SK-N-SH treated with all-trans-retinoic acid at 6 μM for 48 hours (cell line): ENCODE results near the gene BCAR3.

Experiments used
- ATAC-seq: fragments of 200-7000 bp; cut with Tn5 transposase; 3 replicates; pipeline ENCODE4 v1.9.1; 2020; ENCODE audit warnings: mild to moderate bottlenecking, moderate library complexity
- ARNTL ChIP-seq: fragments of 450-650 bp; formaldehyde crosslinking; IDR thresholded peaks from 2 replicates; pipeline ENCODE4 v1.5.0; 2020; ENCODE audit warnings: low read depth, mild to moderate bottlenecking, moderate library complexity, borderline replicate concordance
- BACH2 ChIP-seq: fragments of 250-450 bp; sonication (Bioruptor Pico); IDR thresholded peaks from 2 replicates; pipeline ENCODE4 v1.9.0; 2021; ENCODE audit warnings: mild to moderate bottlenecking, borderline replicate concordance
- CREB5 ChIP-seq: fragments of 250-450 bp; sonication (Bioruptor Pico); IDR thresholded peaks from 2 replicates; pipeline ENCODE4 v1.5.1; 2020; ENCODE audit warnings: low read depth, mild to moderate bottlenecking, moderate library complexity
- CSDC2 ChIP-seq: fragments of 250-450 bp; sonication (Bioruptor Pico); IDR thresholded peaks from 2 replicates; pipeline ENCODE4 v1.5.0; 2020; ENCODE audit warnings: mild to moderate bottlenecking, moderate library complexity
- CSRNP3 ChIP-seq: fragments of 250-450 bp; sonication (Bioruptor Pico); IDR thresholded peaks from 2 replicates; pipeline ENCODE4 v1.5.1; 2021; ENCODE audit warnings: mild to moderate bottlenecking, moderate library complexity
- ESRRG ChIP-seq: fragments of 250-450 bp; sonication (Bioruptor Pico); IDR thresholded peaks from 2 replicates; pipeline ENCODE4 v1.6.1; 2021; ENCODE audit warnings: mild to moderate bottlenecking
- GLIS3 ChIP-seq: fragments of 250-450 bp; sonication (Bioruptor Pico); IDR thresholded peaks from 2 replicates; pipeline ENCODE4 v1.5.0; 2020; ENCODE audit warnings: mild to moderate bottlenecking, moderate library complexity
- ISL1 ChIP-seq: fragments of 250-450 bp; sonication (Bioruptor Pico); IDR thresholded peaks from 2 replicates; pipeline ENCODE4 v2.1.2; 2022; ENCODE audit warnings: mild to moderate bottlenecking, moderate library complexity
- OSR1 ChIP-seq: fragments of 250-450 bp; sonication (Bioruptor Pico); IDR thresholded peaks from 2 replicates; pipeline ENCODE4 v1.8.0; 2022; ENCODE audit warnings: moderate library complexity, mild to moderate bottlenecking, inconsistent platforms
- PATZ1 ChIP-seq: fragments of 250-450 bp; sonication (Bioruptor Pico); IDR thresholded peaks from 2 replicates; pipeline ENCODE4 v1.8.0; 2020; ENCODE audit warnings: mild to moderate bottlenecking, moderate library complexity, borderline replicate concordance
- POU6F1 ChIP-seq: fragments of 250-450 bp; sonication (Bioruptor Pico); IDR thresholded peaks from 2 replicates; pipeline ENCODE4 v1.8.0; 2021; ENCODE audit warnings: low read depth, mild to moderate bottlenecking, moderate library complexity, borderline replicate concordance
- RARB ChIP-seq: fragments of 250-450 bp; sonication (Bioruptor Pico); IDR thresholded peaks from 2 replicates; pipeline ENCODE4 v1.8.0; 2021; ENCODE audit warnings: mild to moderate bottlenecking, moderate library complexity
- SNAI2 ChIP-seq: fragments of 250-450 bp; sonication (Bioruptor Pico); IDR thresholded peaks from 2 replicates; pipeline ENCODE4 v1.5.0; 2020; ENCODE audit warnings: mild to moderate bottlenecking, moderate library complexity
- TCF4 ChIP-seq: fragments of 250-450 bp; sonication (Bioruptor Pico); IDR thresholded peaks from 2 replicates; pipeline ENCODE4 v1.8.0; 2021; ENCODE audit warnings: mild to moderate bottlenecking, moderate library complexity, borderline replicate concordance
- TOX ChIP-seq: fragments of 250-450 bp; sonication (Bioruptor Pico); IDR thresholded peaks from 2 replicates; pipeline ENCODE4 v1.8.0; 2021; ENCODE audit warnings: mild to moderate bottlenecking, moderate library complexity, borderline replicate concordance
- ZC3H10 ChIP-seq: fragments of 250-450 bp; sonication (Bioruptor Pico); IDR thresholded peaks from 2 replicates; pipeline ENCODE4 v1.5.1; 2021; ENCODE audit warnings: mild to moderate bottlenecking, moderate library complexity
- ZFP3 ChIP-seq: fragments of 250-450 bp; sonication (Bioruptor Pico); IDR thresholded peaks from 2 replicates; pipeline ENCODE4 v1.5.0; 2020; ENCODE audit warnings: mild to moderate bottlenecking, moderate library complexity
- ZFP30 ChIP-seq: fragments of 450-650 bp; formaldehyde crosslinking; IDR thresholded peaks from 2 replicates; pipeline ENCODE4 v1.5.0; 2022; ENCODE audit warnings: mild to moderate bottlenecking, moderate library complexity
- ZNF70 ChIP-seq: fragments of 450-650 bp; formaldehyde crosslinking; IDR thresholded peaks from 2 replicates; pipeline ENCODE4 v1.5.0; 2020; ENCODE audit warnings: mild to moderate bottlenecking, moderate library complexity
- ZNF8 ChIP-seq: fragments of 450-650 bp; formaldehyde crosslinking; IDR thresholded peaks from 2 replicates; pipeline ENCODE4 v1.5.0; 2020; ENCODE audit warnings: mild to moderate bottlenecking, moderate library complexity

The BCAR3 gene

GRCh38 chr1:93716941-93717368, 35.3 kb upstream of the BCAR3 start:
- ATAC-seq: no peak
- TF ChIP-seq SNAI2 (CRISPR knock-in tag) (no peak), ZC3H10 (CRISPR knock-in tag) (no peak), PATZ1 (CRISPR knock-in tag) (no peak), CREB5 (CRISPR knock-in tag) (no peak), ISL1 (CRISPR knock-in tag) (no peak), CSDC2 (no peak), ARNTL (CRISPR knock-in tag) (no peak), ZNF70 (CRISPR knock-in tag) (no peak), RARB (no peak), OSR1 (CRISPR knock-in tag) (no peak), POU6F1 (CRISPR knock-in tag) (no peak), GLIS3 (CRISPR knock-in tag) (no peak), CSRNP3 (no peak), ESRRG (no peak), BACH2 (CRISPR knock-in tag) (no peak), ZFP30 (CRISPR knock-in tag) (no peak), TCF4 (CRISPR knock-in tag) (no peak), TOX (CRISPR knock-in tag) (no peak)
- TF ChIP-seq, all 23 proteins: peak for 0

GRCh38 chr1:93716163-93716562, 34.5 kb upstream of the BCAR3 start:
- no peak for ATAC-seq
- TF ChIP-seq TCF4 (CRISPR knock-in tag) (no peak), GLIS3 (CRISPR knock-in tag) (no peak), SNAI2 (CRISPR knock-in tag) (no peak), TOX (CRISPR knock-in tag) (no peak), ZNF70 (CRISPR knock-in tag) (no peak), CSDC2 (no peak), ZNF8 (CRISPR knock-in tag) (no peak), ZFP3 (CRISPR knock-in tag) (no peak), ZFP30 (CRISPR knock-in tag) (no peak), ZC3H10 (CRISPR knock-in tag) (no peak)

GRCh38 chr1:93715529-93716126, 34.0 kb upstream of the BCAR3 start:
- peak; percentile 88 for ATAC-seq
- TF ChIP-seq POU6F1 (CRISPR knock-in tag): no peak
- TF ChIP-seq ISL1 (CRISPR knock-in tag): 0 out of 2 replicates have a peak, but pooled peaks have one; percentile 20
- no peak for TF ChIP-seq PATZ1 (CRISPR knock-in tag)
- no peak for TF ChIP-seq ESRRG
- peak; percentile 44; the same call in 1 of the 2 replicates for TF ChIP-seq TOX (CRISPR knock-in tag)
- no peak for TF ChIP-seq ZFP3 (CRISPR knock-in tag)
- TF ChIP-seq, all 23 proteins: peak for 2
